Neural crest cell (in vitro differentiated cells): ENCODE data around the gene KRTAP9-9. TPM values are rescaled to one million over a fixed set of nuclear protein-coding genes. Genes with fewer than 3 reads are reported as not detected.

ENCODE experiments used
- total RNA-seq: library from RNA; stranded (reverse); gene quantifications from 2 replicates; pipeline ENCODE4 v1.2.1, GENCODE V29; 2021

The KRTAP9-9 gene
- total RNA-seq, 1 donor from 2014 or later: not detected

Other genes starting within 250 kb of the KRTAP9-9 start
- gene KRTAP3-1, start 246.3 kb upstream of the KRTAP9-9 start, total RNA-seq: not detected in 2 replicates
- not detected in 2 replicates for gene KRTAP1-5, start 228.2 kb upstream of the KRTAP9-9 start, total RNA-seq
- gene KRTAP1-4, start 225.2 kb upstream of the KRTAP9-9 start, total RNA-seq: not detected in 2 replicates
- not detected in 2 replicates for gene KRTAP1-3, start 220.5 kb upstream of the KRTAP9-9 start, total RNA-seq
- not detected in 2 replicates for gene KRTAP1-1, start 213.9 kb upstream of the KRTAP9-9 start, total RNA-seq
- not detected in 2 replicates for gene KRTAP2-1, start 208.1 kb upstream of the KRTAP9-9 start, total RNA-seq
- not detected in 2 replicates for gene KRTAP2-2, start 200.2 kb upstream of the KRTAP9-9 start, total RNA-seq
- not detected in 2 replicates for gene KRTAP2-3, start 195.3 kb upstream of the KRTAP9-9 start, total RNA-seq
- not detected in 2 replicates for gene KRTAP2-4, start 189.5 kb upstream of the KRTAP9-9 start, total RNA-seq
- not detected in 2 replicates for gene KRTAP4-7, start 171.2 kb upstream of the KRTAP9-9 start, total RNA-seq
- not detected in 2 replicates for gene KRTAP4-8, start 157.2 kb upstream of the KRTAP9-9 start, total RNA-seq
- not detected in 2 replicates for gene KRTAP4-16, start 153.2 kb upstream of the KRTAP9-9 start, total RNA-seq
- gene KRTAP4-9, start 150.0 kb upstream of the KRTAP9-9 start, total RNA-seq: not detected in 2 replicates
- not detected in 2 replicates for gene KRTAP4-11, start 137.0 kb upstream of the KRTAP9-9 start, total RNA-seq
- not detected in 2 replicates for gene KRTAP4-12, start 131.2 kb upstream of the KRTAP9-9 start, total RNA-seq
- gene KRTAP4-6, start 114.8 kb upstream of the KRTAP9-9 start, total RNA-seq: not detected in 2 replicates
- gene KRTAP4-5, start 105.6 kb upstream of the KRTAP9-9 start, total RNA-seq: not detected in 2 replicates
- gene KRTAP4-4, start 94.6 kb upstream of the KRTAP9-9 start, total RNA-seq: not detected in 2 replicates
- not detected in 2 replicates for gene KRTAP4-3, start 87.2 kb upstream of the KRTAP9-9 start, total RNA-seq
- gene KRTAP4-2, start 77.2 kb upstream of the KRTAP9-9 start, total RNA-seq: not detected in 2 replicates
- gene KRTAP4-1, start 70.5 kb upstream of the KRTAP9-9 start, total RNA-seq: not detected in 2 replicates
- gene KRTAP9-1, start 65.5 kb upstream of the KRTAP9-9 start, total RNA-seq: not detected in 2 replicates
- not detected in 2 replicates for gene KRTAP9-2, start 28.7 kb upstream of the KRTAP9-9 start, total RNA-seq
- not detected in 2 replicates for gene KRTAP9-3, start 22.9 kb upstream of the KRTAP9-9 start, total RNA-seq
- gene KRTAP9-8, start 17.4 kb upstream of the KRTAP9-9 start, total RNA-seq: not detected in 2 replicates
- gene KRTAP9-4, start 5.7 kb upstream of the KRTAP9-9 start, total RNA-seq: not detected in 2 replicates
- gene KRTAP9-6, start 10.0 kb downstream of the KRTAP9-9 start, total RNA-seq: not detected in 2 replicates
- gene KRTAP9-7, start 20.3 kb downstream of the KRTAP9-9 start, total RNA-seq: not detected in 2 replicates
- not detected in 2 replicates for gene KRTAP29-1, start 47.5 kb downstream of the KRTAP9-9 start, total RNA-seq
- not detected in 2 replicates for gene KRTAP16-1, start 53.9 kb downstream of the KRTAP9-9 start, total RNA-seq
- gene KRTAP17-1, start 60.3 kb downstream of the KRTAP9-9 start, total RNA-seq: not detected in 2 replicates
- not detected in 2 replicates for gene KRT33A, start 95.4 kb downstream of the KRTAP9-9 start, total RNA-seq
- not detected in 2 replicates for gene KRT33B, start 114.4 kb downstream of the KRTAP9-9 start, total RNA-seq
- not detected in 2 replicates for gene KRT34, start 126.9 kb downstream of the KRTAP9-9 start, total RNA-seq
- gene KRT31, start 142.2 kb downstream of the KRTAP9-9 start, total RNA-seq: not detected in 2 replicates
- gene KRT37, start 169.2 kb downstream of the KRTAP9-9 start, total RNA-seq: not detected in 2 replicates
- gene KRT38, start 185.6 kb downstream of the KRTAP9-9 start, total RNA-seq: not detected in 2 replicates
- gene KRT32, start 212.0 kb downstream of the KRTAP9-9 start, total RNA-seq: not detected in 2 replicates
- not detected in 2 replicates for gene KRT35, start 225.8 kb downstream of the KRTAP9-9 start, total RNA-seq
- not detected in 2 replicates for gene KRT36, start 234.5 kb downstream of the KRTAP9-9 start, total RNA-seq